Renal pelvis (tissue), 4 donors: Measurements from ENCODE around the gene MYADML2. TPM values are rescaled to one million over a fixed set of nuclear protein-coding genes. Genes with fewer than 3 reads are reported as not detected.

ENCODE experiments used
- DNase-seq: peaks from one replicate; pipeline ENCODE4 v3.0.0-alpha.2; 2013
- polyA plus RNA-seq, 3 donors: library from polyadenylated mRNA; unstranded; fragments of 120-200 nt; gene quantifications; one replicate each; pipeline ENCODE4 v1.2.1, GENCODE V29; 2013; ENCODE audit not compliant: insufficient read length in 3 of 3

MYADML2 gene
- polyA plus RNA-seq, 3 donors: 0.17 to 0.36 (median 0.24) TPM

DNA sequence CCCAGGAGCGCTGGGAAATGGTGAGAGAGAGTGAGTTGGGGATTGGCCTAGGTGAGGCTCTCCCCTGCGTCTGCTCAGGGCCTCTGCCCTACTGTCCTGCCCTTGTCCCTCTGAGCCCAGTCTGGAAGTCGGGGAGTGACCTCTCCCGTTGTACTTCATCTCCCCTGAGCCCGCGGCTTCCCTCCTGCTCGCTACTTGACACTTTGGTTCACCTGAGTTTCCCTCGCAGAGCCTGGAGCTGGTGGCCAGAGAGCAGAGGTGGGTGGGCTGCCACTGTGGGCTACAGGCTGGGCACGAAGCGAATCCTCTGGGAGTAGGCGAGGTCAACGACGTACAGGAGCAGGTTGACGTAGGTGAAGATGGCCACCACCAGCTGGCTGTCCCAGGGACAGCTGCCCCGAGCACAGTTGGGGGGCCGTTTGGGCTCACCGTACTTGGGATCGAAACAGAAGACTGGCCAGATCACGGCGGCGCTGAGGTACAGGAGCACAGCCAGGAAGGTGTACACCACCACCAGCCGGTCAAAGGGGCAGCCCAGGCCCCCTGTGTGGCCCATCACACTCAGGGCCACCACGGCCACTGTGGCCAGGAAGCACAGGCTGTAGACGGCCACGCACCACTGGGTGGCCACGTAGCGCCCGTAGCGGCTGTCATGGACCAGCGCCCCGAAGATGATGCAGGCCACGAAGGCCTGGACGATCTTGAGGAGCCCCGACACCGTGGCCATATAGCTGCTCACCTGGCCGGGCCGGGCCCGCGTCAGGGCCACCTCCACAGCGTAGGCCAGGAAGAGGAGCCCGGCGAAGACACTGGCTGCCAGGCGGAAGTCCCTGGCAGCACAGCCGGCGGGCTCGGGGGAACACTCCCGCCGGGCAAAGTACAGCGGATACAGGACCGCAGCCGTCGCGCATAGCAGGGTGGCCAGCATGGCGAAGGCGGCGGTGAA, 6.2 kb downstream of the MYADML2 start:
- no peak for DNase-seq

DNA sequence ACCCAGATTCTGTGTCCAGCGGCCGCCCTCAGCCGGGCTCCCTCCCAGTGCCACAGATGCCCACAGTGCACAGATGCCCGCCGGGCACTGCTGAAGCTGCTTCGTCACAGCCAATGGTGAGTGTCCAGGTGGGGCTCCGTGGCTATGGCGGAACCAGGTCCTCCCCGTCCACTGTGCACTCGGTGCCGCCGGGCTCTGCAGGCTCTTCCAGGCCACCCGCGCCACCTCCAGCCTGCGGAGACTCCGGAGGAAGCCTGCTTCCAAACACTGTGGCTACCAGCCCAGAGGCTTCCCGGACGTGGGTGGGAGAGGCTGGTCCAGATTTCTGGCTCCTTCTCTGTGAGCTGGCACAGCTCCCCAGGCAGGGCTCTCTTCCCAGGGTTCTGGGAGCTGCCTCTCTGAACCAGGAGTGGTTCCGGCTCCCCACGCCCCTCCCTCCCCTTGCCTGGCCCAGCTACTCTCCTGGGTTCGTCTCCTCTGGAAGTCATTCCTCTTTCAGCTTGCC, 7.1 kb downstream of the MYADML2 start:
- DNase-seq: no peak

DNA sequence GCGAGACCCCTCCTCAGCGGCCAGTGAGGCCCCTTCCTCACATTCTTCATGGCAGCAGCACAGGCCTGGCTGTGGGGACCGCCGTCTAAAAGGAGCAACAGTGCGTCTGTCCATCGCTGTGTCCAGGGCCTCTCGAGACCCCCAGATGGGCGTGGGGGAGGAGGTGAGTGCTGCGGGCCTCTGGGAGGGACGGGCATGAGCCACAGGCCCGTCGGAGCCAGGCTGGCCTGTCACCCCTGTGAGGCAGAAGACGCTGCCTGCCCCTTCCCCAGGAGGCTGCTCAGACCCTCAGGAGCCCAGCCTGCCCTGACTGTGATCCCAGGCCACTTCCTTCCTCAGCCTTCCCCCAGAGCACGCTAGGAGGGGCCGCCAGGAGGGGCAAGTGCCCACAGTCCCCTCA, 7.8 kb downstream of the MYADML2 start:
- no peak for DNase-seq

DNA sequence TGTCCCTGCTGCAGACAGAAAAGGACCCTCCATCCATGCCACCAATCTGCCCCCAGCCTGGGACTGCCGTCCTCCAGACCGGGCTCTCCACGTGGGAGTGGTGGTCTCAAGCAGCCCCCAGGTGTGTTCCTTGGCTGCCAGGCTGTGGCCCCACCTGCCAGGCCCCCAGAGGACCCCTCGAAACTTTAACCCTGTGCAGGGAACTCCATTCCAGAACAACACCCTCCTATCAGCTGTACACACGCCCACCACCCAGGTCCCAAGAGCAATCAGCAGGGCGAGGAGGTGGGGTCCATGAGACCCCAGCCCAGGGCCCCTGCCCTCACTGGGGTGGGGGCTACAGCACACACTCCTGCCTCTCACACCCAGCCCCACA, 11.3 kb downstream of the MYADML2 start:
- DNase-seq: no peak

DNA sequence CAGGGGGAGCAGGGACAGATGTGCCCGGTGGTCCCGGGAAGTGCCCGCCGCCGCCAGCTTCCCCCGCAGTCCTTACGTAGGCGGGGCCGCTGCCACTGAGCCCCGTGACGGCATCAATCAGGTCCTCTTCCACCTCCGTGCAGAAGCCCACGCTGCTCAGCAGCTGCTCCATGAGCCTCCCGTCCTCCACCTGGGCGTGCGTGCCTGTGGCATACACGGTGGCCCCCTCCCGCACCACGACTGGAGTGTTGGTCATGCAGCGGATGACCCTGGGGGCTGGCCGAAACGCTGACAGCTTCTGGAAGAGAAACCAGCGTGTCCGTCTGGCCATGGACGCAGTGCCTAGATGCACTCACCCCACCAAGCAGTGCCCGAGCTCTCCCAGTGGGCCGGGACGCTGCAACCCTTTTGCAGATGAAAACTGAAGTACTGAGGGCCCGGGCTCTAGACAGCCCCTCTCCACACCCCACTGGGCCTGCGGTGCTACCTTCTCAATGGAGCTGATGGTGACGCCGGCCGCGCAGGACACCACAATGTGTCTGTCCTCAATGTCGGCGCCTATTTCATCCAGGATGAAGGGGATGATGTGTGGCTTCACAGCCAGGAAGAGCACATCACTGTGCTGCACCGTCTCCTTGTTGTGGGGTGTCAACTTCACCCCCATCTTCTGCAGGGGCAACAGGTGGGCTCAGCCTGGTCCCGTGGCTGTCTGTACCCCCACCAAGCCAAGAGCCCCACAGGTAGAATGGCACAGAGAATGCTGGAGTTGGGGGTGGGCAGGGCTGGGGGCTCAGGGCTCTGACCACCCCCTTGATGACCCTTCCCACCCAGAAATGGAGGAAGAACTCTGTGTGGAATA, 12.0 kb downstream of the MYADML2 start:
- DNase-seq: no peak

DNA sequence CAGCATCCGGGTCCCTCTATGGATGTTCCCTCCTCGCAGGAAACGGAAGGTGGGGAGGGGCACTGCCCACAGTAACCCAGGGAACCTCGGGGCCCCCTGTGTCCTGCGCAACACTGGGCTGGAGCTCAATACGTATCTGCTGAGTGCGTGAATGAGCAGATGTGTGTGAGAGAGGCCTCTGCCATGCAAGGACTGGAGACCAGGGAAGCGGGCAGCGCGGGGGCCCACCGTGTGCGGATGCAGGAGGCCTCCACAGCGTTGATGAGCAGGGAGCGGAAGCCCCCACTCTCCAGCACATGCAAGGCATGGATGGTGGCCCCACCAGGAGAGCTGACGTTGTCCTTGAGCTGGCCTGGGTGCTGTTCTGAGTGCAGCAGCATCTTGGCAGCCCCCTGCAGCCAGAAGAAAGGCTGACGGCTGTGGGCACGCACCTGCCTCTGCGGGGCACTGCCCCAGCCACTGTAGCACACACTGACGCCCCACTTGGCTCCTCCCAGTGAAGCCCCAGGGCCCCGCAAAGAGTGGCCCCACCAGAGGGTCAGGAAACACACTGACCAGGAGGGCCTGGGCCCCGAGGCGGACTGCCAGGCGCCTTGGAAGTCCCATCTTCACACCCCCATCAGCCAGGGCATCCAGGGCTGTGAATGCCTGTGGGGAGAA, 12.8 kb downstream of the MYADML2 start:
- DNase-seq: no peak

DNA sequence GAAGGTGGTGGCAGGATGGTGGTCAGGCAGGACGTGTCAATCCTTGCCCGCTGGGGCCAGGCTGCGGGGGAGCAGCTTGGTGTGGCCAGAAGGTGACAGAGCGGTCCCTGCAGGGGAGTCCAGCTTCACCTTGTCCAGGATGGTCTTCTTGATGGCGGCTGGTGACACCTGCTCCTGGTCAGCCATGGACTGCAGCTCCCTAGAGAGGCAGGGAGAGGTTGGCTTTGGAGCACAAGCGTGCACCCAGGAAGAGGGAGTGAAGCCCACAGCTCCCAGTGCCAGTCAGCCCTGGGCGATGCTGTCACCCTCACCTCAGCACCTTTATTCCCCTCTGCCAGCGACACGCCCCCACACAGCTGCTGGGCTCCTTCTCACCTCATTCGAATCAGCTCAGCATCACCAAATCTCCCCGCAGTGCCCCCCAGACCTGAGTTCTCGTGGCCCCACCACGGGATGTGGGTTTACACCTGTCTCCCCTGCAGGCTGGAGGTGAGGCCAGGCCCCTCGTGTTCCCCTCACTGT, 13.8 kb downstream of the MYADML2 start:
- no peak for DNase-seq

DNA sequence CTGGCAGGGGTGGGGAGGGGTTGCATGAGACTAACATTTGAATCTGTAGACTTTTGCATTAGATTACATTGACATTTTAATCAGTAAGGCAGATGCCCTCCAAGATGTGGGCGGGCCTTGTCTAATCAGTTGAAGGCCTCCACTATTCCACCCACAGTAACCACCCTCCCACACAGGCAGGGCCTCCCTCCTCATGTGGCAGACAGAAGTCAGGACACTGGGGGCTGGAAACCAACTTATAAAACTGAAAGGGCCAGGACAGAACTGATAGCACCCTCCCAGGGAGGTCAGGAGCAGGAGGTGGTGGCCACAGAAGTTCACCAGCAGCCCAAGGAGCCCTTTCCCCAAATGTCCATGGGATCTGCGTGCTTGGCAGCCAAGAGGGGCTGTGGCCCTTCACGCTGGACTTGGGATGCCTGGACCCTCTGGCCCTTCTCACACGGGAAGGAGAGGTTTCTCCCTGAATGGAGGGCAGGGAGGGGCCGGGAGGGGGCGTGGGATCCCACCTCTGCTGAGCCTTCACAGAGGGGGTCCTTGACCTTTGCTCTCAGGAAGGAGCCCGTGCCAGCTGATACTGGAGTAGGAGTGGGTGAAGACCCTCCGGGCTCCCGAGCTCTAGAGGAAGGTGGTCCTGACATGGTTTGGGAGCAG, 14.6 kb downstream of the MYADML2 start:
- DNase-seq: no peak

DNA sequence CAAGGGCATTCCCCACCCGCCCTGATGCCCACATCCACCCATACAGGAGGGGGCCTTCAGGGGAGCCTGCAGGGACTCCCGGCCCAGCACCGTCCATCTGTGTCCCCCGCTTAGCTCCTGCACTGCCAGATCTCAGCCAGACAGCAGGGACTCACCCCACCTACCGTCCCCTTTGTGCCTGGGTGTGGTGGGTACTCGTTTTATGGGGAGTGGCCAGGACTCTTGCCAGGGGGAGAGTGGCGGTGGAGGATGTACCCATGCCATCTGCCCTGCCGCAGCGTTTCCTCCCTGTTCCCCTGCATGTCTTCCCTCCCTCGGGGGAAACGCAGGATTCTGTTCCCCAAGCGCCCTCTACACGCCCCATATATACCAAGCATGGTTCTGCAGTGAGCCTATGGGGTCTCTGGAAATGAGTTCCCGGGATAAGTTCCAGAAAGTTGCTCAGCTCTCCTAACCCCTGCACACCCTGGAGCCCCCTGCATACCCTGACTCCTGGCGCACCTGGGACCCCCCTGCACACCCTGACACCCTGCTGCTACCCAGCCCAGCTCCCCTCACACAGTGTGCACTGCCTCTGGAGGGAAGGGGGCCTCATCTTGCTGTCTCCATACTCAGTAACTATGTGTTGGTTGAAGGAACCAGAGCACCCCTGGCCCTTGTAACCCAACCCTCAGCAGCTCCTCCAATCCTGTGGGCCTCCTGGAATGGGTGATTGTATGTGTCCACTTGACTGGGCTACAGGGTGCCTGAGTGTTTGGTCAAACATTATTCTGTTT, 15.3 kb downstream of the MYADML2 start:
- no peak for DNase-seq

DNA sequence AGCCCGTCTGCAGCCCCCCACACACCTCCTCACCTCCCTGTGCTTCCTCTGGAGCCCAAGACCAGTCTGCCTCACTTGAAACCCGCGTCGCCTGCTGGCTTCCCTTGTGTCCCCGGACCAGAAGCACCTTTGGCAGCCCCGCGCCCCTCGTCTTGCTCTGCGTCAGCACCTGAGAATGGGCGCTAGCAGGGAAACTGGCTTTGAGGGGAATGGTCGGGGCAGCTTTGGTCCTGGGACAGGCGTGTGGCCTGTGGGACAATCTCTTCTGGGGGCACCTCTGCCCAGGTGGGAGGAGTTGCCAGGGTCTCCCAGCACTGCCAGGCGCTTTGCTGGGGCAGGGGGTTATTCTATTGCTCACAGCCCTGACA, 15.9 kb downstream of the MYADML2 start:
- DNase-seq: no peak

DNA sequence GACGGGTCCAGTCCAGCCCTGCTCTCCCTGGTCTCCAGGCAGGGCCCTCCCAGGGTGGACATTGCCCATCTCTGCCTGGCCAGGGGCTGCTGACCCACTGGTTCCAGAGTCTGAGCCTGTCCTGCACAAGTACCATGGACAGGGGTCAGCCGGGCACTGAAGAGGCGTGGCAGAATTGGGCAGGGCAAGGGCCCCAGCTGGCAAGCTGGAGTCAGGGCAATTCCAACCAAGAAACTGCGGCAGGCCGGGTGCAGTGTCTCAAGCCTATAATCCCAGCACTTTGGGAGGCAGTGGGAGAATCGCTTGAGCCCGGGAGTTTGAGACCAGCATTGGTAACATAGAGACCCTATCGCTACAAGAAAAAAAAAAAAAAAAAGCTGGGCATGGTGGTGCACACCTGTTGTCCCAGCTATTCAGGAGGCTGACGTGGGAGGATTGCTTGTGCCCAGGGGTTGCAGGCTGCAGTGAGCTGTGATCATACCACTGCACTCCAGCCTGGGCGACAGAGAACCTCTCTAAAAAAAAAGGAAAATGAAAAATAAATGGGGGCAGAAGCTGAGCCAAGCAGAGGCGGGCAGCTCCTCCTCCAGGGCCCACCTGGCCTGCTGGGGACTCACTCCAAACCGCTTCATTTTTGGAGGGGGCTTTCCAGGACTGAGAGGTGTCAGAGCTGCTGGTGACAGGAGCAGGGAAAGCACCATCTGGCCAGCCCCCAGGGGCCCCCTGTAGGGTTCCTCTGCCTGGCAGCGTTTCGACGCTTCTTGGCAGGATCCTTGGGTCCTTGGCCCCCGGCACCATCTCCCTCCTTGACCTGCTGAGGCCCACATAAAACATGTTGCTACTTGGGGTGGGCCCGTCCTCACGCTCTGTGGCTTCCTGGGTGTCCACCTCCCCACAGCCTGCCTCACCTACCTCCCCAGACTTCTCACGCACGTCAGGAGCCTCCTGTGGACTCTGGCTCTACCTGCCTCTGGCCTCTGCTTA, 16.6 kb downstream of the MYADML2 start:
- DNase-seq: no peak

DNA sequence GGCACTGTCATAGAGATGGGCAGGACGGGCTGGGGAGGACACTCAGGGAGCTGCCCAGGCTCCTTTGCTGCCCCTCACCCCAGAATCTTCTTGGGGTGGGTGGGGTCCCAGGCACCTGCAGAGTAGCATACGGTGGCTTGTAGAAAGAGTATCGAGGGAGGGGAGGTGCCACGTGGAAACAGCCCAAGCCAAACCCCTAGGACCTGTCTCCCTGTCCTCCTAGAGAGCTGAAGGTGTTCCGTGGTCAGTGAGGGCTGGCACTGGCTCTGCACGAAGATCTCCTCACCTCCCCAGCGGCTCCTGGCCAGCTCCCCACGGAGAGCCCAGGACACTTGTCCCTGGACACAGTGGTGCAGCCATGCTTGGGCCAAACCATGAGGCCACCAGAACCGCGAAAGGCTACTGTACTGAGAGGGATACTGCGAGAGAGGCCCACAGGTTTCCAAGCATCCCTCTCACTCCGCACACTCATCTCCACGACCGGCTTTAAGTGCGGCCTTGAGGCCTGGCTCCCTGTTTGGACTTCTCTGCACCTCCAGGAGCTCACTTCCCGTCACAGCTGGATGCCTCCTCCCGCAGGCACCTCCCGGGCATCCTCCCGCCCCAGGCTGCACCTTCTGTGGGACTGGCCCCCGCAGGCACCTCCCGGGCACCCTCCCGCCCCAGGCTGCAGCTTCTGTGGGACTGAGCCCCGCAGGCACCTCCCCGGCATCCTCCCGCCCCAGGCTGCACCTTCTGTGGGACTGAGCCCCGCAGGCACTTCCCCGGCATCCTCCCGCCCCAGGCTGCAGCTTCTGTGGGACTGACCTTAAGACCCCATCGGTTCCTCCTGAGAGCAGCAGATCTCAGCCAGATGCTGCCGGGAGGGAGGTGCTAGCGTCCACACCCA, 17.5 kb downstream of the MYADML2 start:
- DNase-seq: no peak

DNA sequence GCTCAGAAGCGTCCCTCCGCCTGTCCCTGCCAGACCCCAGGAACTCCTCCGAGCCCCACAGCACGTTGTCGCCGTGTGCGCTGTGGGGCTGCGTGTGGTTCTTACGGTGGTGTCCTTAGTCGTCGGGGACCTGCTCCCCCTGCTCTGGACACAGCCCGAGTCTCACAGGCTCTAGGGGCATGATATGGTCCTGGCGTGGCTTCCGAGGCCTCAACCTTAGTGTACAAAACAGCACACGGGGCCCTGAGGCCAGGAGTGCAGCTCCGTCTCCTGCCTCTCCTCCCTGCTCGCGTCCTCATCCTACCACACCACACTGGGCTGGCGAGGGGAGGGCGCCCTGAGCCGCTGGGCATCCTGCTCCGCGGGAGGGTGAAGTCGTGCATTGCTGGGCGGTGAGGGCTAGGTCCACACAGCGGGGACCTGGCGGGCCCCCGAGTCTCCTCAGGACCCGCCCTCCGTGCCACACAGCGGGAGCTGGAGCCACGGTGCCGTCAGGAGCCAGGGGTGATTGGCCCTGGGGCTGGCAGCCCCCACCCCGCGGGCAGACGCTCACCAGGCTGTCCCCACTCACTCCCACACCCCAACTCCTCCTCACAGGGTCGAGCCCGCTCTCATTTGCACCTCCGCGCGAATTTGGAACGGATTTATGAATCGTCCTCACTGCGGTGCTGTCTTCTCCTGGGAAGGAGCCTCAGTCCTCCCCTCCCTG, 18.3 kb downstream of the MYADML2 start:
- no peak for DNase-seq

DNA sequence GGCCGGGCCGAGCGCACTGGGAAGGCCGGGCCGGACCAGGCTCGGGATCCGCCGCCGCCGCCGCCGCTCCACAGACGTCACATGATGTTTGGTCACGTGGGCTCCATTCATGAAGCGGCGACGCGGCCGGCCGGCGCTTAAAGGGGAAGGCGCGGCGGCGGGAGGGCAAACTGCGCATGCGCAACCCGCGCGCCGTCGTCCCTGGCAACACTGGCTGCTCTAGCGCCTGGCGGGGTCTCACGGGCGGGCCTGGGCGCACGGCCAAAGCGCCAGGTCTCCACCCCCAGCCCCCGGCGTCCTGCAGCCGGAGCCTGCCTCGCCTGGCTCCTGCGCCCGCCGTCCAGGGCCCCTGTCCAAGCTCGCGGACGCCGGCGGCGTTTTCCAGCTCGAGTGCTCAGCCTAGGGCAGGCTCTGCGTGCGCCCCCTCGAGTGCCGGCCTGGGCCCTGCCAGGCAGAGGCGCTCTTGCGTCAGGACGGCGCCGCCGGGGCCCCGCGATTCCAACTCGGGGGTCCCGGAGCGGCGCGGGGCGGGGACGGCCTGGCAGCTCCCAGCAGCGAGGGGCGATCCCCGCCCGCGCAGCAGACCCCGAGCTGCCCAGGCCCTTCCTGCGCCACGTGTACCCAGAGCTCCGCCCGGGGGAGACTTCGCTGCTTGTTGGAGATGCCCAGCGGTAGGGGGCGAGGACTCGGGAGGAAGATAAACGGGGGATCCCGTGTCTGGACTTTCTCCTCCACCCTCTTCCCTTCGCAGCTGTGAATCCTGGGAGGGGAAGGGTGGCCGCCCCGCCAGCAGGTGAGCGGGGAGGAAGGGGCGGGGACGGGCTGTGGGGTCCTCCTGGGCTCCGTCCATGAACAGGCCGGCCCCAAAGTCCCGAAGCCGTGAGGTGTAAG, 19.1 kb downstream of the MYADML2 start, which contains the start of gene MAFG:
Gene MAFG, minus strand, starts transcription at position 83 of the 891 bp plus-strand sequence. CDS start 4,550 bp downstream, outside the sequence.
- DNase-seq: peak; percentile 96

DNA sequence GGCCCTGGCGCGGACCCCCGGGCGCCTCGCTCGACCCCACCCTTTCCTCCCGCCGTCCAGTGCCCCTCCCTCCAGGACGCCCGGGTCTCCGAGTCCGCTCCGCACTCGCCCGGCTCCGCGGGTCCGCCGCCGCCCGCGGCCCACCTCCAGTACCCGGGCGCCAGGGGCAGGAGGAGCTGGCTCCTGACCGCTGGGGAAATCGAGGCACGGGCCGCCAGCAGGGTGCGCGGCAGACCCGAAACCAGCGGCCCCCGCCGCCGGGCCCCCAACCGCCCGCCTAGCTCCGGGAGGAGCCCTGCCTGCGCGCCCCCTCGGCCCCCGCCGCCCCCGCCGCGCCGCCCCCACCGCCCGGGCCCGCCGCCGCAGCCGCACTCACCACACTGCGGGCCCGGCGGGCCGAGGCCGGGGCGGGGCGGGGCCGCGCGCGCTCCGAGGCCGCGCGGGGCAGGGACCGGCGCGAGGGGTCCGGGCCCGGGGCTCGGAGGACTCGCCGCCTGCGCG, 19.8 kb downstream of the MYADML2 start:
- no peak for DNase-seq
